Stimulated activated memory B cell treated with anti-CD40 and anti-IgM and Interleukin-4, amounts not matched to agents 10 μg/mL and 1 μg/mL and 100 μg/mL, for 72 hours (primary cell): Measurements from ENCODE around the gene SMU1.

Source experiments
- ATAC-seq: fragments of 150-1000 bp; cut with Tn5 transposase; 2 replicates; pipeline ENCODE4 v1.10.0; 2021
- H3K27ac Mint-ChIP-seq: one replicate; pipeline ENCODE4 v1.8.0; 2022; ENCODE audit warnings: mild to moderate bottlenecking, mixed read lengths
- H3K27me3 Mint-ChIP-seq: one replicate; pipeline ENCODE4 v1.8.0; 2022; ENCODE audit warnings: mixed read lengths
- H3K36me3 Mint-ChIP-seq: one replicate; pipeline ENCODE4 v1.8.0; 2022; ENCODE audit warnings: mixed read lengths
- H3K4me1 Mint-ChIP-seq: one replicate; pipeline ENCODE4 v1.8.0; 2022; ENCODE audit warnings: mixed read lengths
- H3K4me3 Mint-ChIP-seq: one replicate; pipeline ENCODE4 v1.8.0; 2022; ENCODE audit warnings: mild to moderate bottlenecking, moderate library complexity, mixed read lengths
- H3K9me3 Mint-ChIP-seq: one replicate; pipeline ENCODE4 v1.8.0; 2022; ENCODE audit warnings: mixed read lengths

Gene SMU1

GRCh38 chr9:33109850-33110595, 33.5 kb upstream of the SMU1 start:
- Mint-ChIP-seq H3K27me3 (no peaks in the 10 kb centered on the region), H3K36me3 (peaks cover 48% of the 10 kb centered on the region)
- ATAC-seq = no peak

DNA sequence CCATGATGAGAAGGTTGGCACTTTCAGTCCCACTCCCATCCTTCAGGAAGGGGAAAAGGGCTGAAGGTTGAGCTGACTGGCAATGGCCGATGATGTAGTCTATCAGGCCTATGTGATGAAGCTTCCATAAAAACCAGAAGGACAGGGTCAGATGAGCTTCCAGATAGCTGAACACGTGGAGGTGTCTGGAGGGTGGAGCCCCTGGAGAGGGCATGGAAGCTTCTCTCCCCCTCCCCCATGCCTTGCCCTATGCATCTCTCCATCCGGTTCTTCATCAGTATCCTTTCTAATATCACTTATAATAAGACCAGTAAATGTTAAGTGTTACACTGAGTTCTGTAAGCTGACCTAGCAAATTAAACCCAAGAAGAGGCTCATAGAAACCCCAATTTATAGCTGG, 32.6 kb upstream of the SMU1 start:
- H3K36me3 Mint-ChIP-seq = peaks cover 39% of the 10 kb centered on the region
- H3K9me3 Mint-ChIP-seq = no peaks in the 10 kb centered on the region
- no peak overlapping the region for H3K27ac Mint-ChIP-seq
- ATAC-seq = no peak
- no peak overlapping the region for H3K4me3 Mint-ChIP-seq
- H3K27me3 Mint-ChIP-seq = no peaks in the 10 kb centered on the region
- H3K4me1 Mint-ChIP-seq = peaks cover 34% of the 10 kb centered on the region

More at GRCh38 chr9:33109850-33110595, 33.5 kb upstream of the SMU1 start:
- Mint-ChIP-seq H3K9me3 (no peaks in the 10 kb centered on the region), H3K27ac (peak overlapping the region; percentile 72), H3K4me3 (no peak overlapping the region), H3K4me1 (peaks cover 35% of the 10 kb centered on the region)

GRCh38 chr9:33108472-33108871, 32.0 kb upstream of the SMU1 start:
- ATAC-seq = no peak
- H3K27ac Mint-ChIP-seq = no peak overlapping the region
- no peaks in the 10 kb centered on the region for H3K27me3 Mint-ChIP-seq
- H3K36me3 Mint-ChIP-seq = peaks cover 32% of the 10 kb centered on the region
- H3K9me3 Mint-ChIP-seq = no peaks in the 10 kb centered on the region
- H3K4me3 Mint-ChIP-seq = no peak overlapping the region
- peaks cover 31% of the 10 kb centered on the region for H3K4me1 Mint-ChIP-seq

DNA sequence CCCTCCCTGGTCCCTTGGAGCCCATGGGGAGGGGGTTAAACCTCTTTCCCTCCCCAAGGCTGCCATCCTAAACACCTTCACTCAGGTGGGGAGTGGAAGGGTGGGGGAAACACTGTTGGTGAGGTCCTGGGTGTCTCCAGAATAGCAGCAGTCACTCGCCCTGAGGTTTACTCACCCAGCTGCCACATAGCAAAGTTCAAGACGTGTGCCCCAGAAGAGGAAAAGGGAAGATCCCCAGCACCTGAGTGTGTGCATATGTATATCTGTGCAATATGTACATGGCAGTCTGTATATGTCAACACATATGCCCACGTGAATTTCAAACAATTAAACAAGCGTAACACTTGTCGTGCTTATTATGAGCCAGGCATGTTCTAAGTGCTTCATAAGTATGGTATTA, 31.3 kb upstream of the SMU1 start:
- ATAC-seq = no peak
- no peaks in the 10 kb centered on the region for H3K9me3 Mint-ChIP-seq
- H3K27me3 Mint-ChIP-seq = no peaks in the 10 kb centered on the region
- no peak overlapping the region for H3K4me3 Mint-ChIP-seq
- peaks cover 31% of the 10 kb centered on the region for H3K4me1 Mint-ChIP-seq
- H3K36me3 Mint-ChIP-seq = peaks cover 25% of the 10 kb centered on the region
- peak overlapping the region; percentile 48 for H3K27ac Mint-ChIP-seq

- peaks cover 18% of the 10 kb centered on the region for H3K36me3 Mint-ChIP-seq
- no peak overlapping the region for H3K4me3 Mint-ChIP-seq
- ATAC-seq = no peak
- H3K4me1 Mint-ChIP-seq = peaks cover 29% of the 10 kb centered on the region
- no peaks in the 10 kb centered on the region for H3K9me3 Mint-ChIP-seq
- no peaks in the 10 kb centered on the region for H3K27me3 Mint-ChIP-seq
- peak overlapping the region; percentile 48 for H3K27ac Mint-ChIP-seq
These were observed 30.6 kb upstream of the SMU1 start for GRCh38 chr9:33106827-33107621.

- Mint-ChIP-seq H3K27ac (no peak overlapping the region), H3K36me3 (peaks cover 12% of the 10 kb centered on the region), H3K9me3 (no peaks in the 10 kb centered on the region), H3K27me3 (no peaks in the 10 kb centered on the region), H3K4me1 (peaks cover 28% of the 10 kb centered on the region), H3K4me3 (no peak overlapping the region)
- no peak for ATAC-seq
These were observed 29.9 kb upstream of the SMU1 start for GRCh38 chr9:33106372-33106771.

DNA sequence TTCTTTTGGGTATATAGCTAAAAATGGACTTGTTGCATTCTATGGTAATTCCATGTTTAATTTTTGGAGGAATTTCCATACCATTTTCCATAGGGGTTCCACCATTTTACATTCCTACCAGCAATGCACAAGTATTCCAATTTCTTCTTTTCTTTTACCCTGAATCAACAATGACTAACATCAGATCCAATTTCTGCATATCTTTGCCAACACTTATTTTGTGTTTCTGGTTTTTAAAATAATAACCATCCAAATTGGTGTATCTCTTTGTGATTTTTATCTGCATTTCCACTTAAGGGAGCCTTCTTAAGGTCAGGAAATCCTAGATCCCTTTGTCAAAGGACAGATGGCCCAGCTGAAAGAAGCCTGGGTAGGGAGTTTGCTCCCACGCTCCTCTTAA, 29.5 kb upstream of the SMU1 start:
- Mint-ChIP-seq H3K27me3 (no peaks in the 10 kb centered on the region), H3K4me1 (peaks cover 25% of the 10 kb centered on the region), H3K36me3 (peaks cover 9% of the 10 kb centered on the region), H3K9me3 (no peaks in the 10 kb centered on the region), H3K4me3 (no peak overlapping the region), H3K27ac (no peak overlapping the region)
- no peak for ATAC-seq

- ATAC-seq = no peak
- Mint-ChIP-seq H3K4me1 (peaks cover 21% of the 10 kb centered on the region), H3K9me3 (no peaks in the 10 kb centered on the region), H3K27me3 (no peaks in the 10 kb centered on the region), H3K27ac (no peak overlapping the region), H3K4me3 (no peak overlapping the region), H3K36me3 (peaks cover 4% of the 10 kb centered on the region)
These were observed 29.0 kb upstream of the SMU1 start for GRCh38 chr9:33105504-33105903.

- H3K4me1 Mint-ChIP-seq = peaks cover 17% of the 10 kb centered on the region
- no peaks in the 10 kb centered on the region for H3K27me3 Mint-ChIP-seq
- no peak overlapping the region for H3K4me3 Mint-ChIP-seq
- H3K9me3 Mint-ChIP-seq = no peaks in the 10 kb centered on the region
- H3K36me3 Mint-ChIP-seq = no peaks in the 10 kb centered on the region
- H3K27ac Mint-ChIP-seq = peak overlapping the region; percentile 7
- peak; percentile 11 for ATAC-seq
These were observed 27.9 kb upstream of the SMU1 start for GRCh38 chr9:33104401-33104800.

DNA sequence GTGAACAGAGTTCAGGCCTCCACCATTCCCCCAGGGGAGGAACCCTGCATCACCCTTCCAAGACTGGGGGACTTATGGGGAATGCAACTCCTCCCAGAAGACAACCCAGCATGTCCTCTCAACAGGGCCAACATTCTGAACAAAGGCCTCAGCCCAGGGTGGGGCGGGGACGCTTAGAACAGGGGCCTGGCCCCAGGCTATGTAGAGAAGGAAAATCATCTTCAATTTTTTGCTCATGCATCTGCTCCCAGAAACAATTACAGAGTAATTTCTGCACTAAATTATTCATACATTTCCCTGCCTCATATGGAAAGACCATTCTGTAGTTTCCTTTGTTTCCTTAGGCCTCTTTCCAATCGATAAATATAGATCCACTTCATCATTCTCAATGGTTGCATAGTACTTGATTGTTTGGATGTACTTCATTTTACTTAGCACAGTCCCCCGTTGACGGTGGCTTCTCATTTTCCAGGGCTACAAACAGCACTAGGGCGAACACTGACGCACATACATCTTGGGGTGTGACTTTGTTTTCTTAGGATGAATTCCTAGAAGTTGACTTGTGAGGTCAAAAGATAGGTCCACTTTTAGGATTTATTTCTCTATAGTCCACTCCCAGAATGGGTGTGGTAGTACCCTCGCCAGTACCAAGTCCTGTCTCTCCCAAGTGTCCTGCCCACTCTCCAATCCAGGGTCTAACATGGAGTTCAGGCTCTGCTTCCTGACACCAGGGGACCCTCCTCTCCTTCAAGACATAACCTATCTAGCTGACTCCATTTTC, 27.2 kb upstream of the SMU1 start:
- Mint-ChIP-seq H3K9me3 (no peaks in the 10 kb centered on the region), H3K4me3 (no peak overlapping the region), H3K36me3 (no peaks in the 10 kb centered on the region), H3K4me1 (peaks cover 11% of the 10 kb centered on the region), H3K27ac (peak overlapping the region; percentile 7), H3K27me3 (no peaks in the 10 kb centered on the region)
- ATAC-seq = no peak

GRCh38 chr9:33102551-33103210, 26.2 kb upstream of the SMU1 start:
- peak overlapping the region; percentile 17 for H3K27ac Mint-ChIP-seq
- ATAC-seq = no peak

GRCh38 chr9:33101104-33101951, 24.9 kb upstream of the SMU1 start:
- peaks cover 2% of the 10 kb centered on the region for H3K9me3 Mint-ChIP-seq
- H3K36me3 Mint-ChIP-seq = no peaks in the 10 kb centered on the region
- no peak for ATAC-seq
- H3K27ac Mint-ChIP-seq = peak overlapping the region; percentile 17
- H3K4me1 Mint-ChIP-seq = peaks cover 5% of the 10 kb centered on the region
- no peak overlapping the region for H3K4me3 Mint-ChIP-seq
- no peaks in the 10 kb centered on the region for H3K27me3 Mint-ChIP-seq

More at GRCh38 chr9:33102551-33103210, 26.2 kb upstream of the SMU1 start:
- Mint-ChIP-seq H3K4me3 (no peak overlapping the region), H3K9me3 (peaks cover 1% of the 10 kb centered on the region), H3K27me3 (no peaks in the 10 kb centered on the region), H3K4me1 (peaks cover 11% of the 10 kb centered on the region), H3K36me3 (no peaks in the 10 kb centered on the region)

DNA sequence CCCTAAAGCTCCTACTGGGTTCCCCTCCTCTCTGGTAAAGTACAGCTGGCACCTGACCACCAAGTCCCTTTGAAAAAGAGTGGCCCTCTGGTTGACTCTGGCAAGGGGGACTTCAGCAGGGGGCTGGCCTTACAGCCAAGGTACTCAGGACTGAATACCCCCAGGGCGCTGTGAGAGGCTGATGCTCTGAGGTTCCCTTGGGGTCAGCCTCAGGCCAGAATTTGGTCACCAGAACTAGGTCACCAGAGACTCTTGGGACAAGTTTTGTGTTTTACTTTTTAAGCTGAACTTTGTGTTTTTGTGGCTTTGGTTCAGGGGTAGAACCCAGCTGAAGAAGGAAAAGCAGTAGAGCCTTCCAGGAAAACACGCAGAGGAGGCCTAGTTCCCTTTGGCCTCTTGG, 23.3 kb upstream of the SMU1 start:
- Mint-ChIP-seq H3K4me1 (peaks cover 5% of the 10 kb centered on the region), H3K36me3 (no peaks in the 10 kb centered on the region), H3K27me3 (no peaks in the 10 kb centered on the region), H3K4me3 (no peak overlapping the region), H3K27ac (no peak overlapping the region), H3K9me3 (peaks cover 2% of the 10 kb centered on the region)
- no peak for ATAC-seq

DNA sequence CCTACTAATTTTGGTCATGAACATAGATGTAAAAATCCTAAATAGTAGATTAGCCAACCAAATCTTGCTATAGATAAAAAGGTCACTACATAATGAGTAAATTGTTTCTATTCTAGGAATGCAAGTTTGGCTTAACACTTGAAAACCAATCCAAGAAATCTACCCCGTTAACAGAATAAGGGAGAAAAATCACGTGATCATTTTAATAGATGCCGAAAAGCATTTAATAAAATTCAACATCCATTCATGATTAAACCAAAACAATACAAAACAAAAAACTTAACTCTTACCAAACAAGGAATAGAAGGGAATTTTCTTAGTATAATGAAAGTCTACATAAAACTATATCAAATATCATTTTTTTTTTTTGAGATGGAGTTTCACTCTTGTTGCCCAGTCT, 20.7 kb upstream of the SMU1 start:
- Mint-ChIP-seq H3K4me1 (peaks cover 5% of the 10 kb centered on the region), H3K27me3 (no peaks in the 10 kb centered on the region), H3K9me3 (peaks cover 2% of the 10 kb centered on the region), H3K4me3 (no peak overlapping the region), H3K36me3 (no peaks in the 10 kb centered on the region), H3K27ac (no peak overlapping the region)
- no peak for ATAC-seq
